Neural progenitor cell (in vitro differentiated cells): ENCODE results near the gene PRRC1.
A peak's percentile ranks its signal among the peaks of the same experiment; 100 is the strongest.

Experiments used
- CTCF ChIP-seq: fragments of 200-600 bp; sonication (generic); IDR thresholded peaks from 2 replicates; pipeline ENCODE4 v1.5.1; 2017; ENCODE audit warnings: antibody characterized with exemption, mild to moderate bottlenecking
- EZH2 ChIP-seq: fragments of 200-600 bp; sonication (generic); IDR thresholded peaks from 2 replicates; pipeline ENCODE4 v1.6.1; 2017; ENCODE audit warnings: antibody characterized with exemption, mild to moderate bottlenecking, moderate library complexity

- peak; percentile 56 for TF ChIP-seq CTCF
- TF ChIP-seq EZH2, result no peak
Measured at GRCh38 chr5:127536687-127537086, 19.2 kb downstream of the PRRC1 start.
